Activated CD4-positive, CD25-positive, alpha-beta regulatory T cell treated with anti-CD3 and anti-CD28 coated beads, Interleukin-2, amount 50 U/mL, for 72 hours (primary cell): ENCODE measurements around the gene CPXM2.

ENCODE experiments used
- DNase-seq: peaks from one replicate; pipeline ENCODE4 v3.0.0; 2021

CPXM2 gene

GRCh38 chr10:123726381-123726780 is 165.2 kb downstream of the CPXM2 start:
- DNase-seq = no peak

- no peak for DNase-seq
These were observed 166.9 kb downstream of the CPXM2 start for GRCh38 chr10:123724747-123725146.

- DNase-seq = no peak
These were observed 169.3 kb downstream of the CPXM2 start for GRCh38 chr10:123722351-123722750.

GRCh38 chr10:123721441-123722049 is 170.1 kb downstream of the CPXM2 start:
- DNase-seq = no peak

GRCh38 chr10:123720536-123720935 is 171.1 kb downstream of the CPXM2 start:
- DNase-seq = no peak

- DNase-seq = no peak
These were observed 173.0 kb downstream of the CPXM2 start for GRCh38 chr10:123718544-123719060.

GRCh38 chr10:123717336-123717735 is 174.3 kb downstream of the CPXM2 start:
- no peak for DNase-seq

- DNase-seq = no peak
These were observed 176.1 kb downstream of the CPXM2 start for GRCh38 chr10:123715546-123715945.

GRCh38 chr10:123706236-123706635 is 185.4 kb downstream of the CPXM2 start:
- no peak for DNase-seq

GRCh38 chr10:123704812-123705211 is 186.8 kb downstream of the CPXM2 start:
- DNase-seq = no peak

- DNase-seq = no peak
These were observed 187.5 kb downstream of the CPXM2 start for GRCh38 chr10:123704076-123704475.

GRCh38 chr10:123703195-123703790 is 188.3 kb downstream of the CPXM2 start:
- no peak for DNase-seq
